ENCODE measurements around the gene CRB1.

The CRB1 gene

GRCh38 chr1:197304638-197305200 lies 36.7 kb downstream of the CRB1 start:
- no peak overlapping the region for H3K9ac ChIP-seq (ENCODE audit: low read length)
- no peaks in the 10 kb centered on the region for H3K9me3 ChIP-seq (ENCODE audit: control insufficient read depth, low read depth, low read length)
- no peaks in the 10 kb centered on the region for H3K36me3 ChIP-seq (ENCODE audit: control insufficient read depth, low read depth, low read length)
- no peaks in the 10 kb centered on the region for H3K4me1 ChIP-seq (ENCODE audit: control insufficient read depth, low read depth, low read length)
- no peaks in the 10 kb centered on the region for H3K27me3 ChIP-seq (ENCODE audit: control insufficient read depth, insufficient read depth, low read length)
- H3K27ac ChIP-seq (ENCODE audit: low read length), result no peak overlapping the region
- no peak overlapping the region for H3K4me3 ChIP-seq (ENCODE audit: low read length)

- Histone ChIP-seq H3K4me3 (ENCODE audit: low read length) (no peak overlapping the region), H3K27me3 (ENCODE audit: control insufficient read depth, insufficient read depth, low read length) (no peaks in the 10 kb centered on the region), H3K4me1 (ENCODE audit: control insufficient read depth, low read depth, low read length) (no peaks in the 10 kb centered on the region), H3K36me3 (ENCODE audit: control insufficient read depth, low read depth, low read length) (no peaks in the 10 kb centered on the region), H3K9ac (ENCODE audit: low read length) (no peak overlapping the region), H3K27ac (ENCODE audit: low read length) (no peak overlapping the region), H3K9me3 (ENCODE audit: control insufficient read depth, low read depth, low read length) (no peaks in the 10 kb centered on the region)
Observed at GRCh38 chr1:197305925-197306324, 37.9 kb downstream of the CRB1 start.

GRCh38 chr1:197306381-197307062 lies 38.5 kb downstream of the CRB1 start:
- H3K4me3 ChIP-seq (ENCODE audit: low read length), result no peak overlapping the region
- H3K9ac ChIP-seq (ENCODE audit: low read length), result no peak overlapping the region
- H3K4me1 ChIP-seq (ENCODE audit: control insufficient read depth, low read depth, low read length), result no peaks in the 10 kb centered on the region
- no peaks in the 10 kb centered on the region for H3K36me3 ChIP-seq (ENCODE audit: control insufficient read depth, low read depth, low read length)
- H3K9me3 ChIP-seq (ENCODE audit: control insufficient read depth, low read depth, low read length), result no peaks in the 10 kb centered on the region
- no peaks in the 10 kb centered on the region for H3K27me3 ChIP-seq (ENCODE audit: control insufficient read depth, insufficient read depth, low read length)
- no peak overlapping the region for H3K27ac ChIP-seq (ENCODE audit: low read length)

- H3K27ac ChIP-seq (ENCODE audit: low read length), result no peak overlapping the region
- H3K4me3 ChIP-seq (ENCODE audit: low read length), result no peak overlapping the region
Observed at GRCh38 chr1:197307136-197307535, 39.1 kb downstream of the CRB1 start.

GRCh38 chr1:197307551-197307950 lies 39.5 kb downstream of the CRB1 start:
- no peak overlapping the region for H3K9ac ChIP-seq (ENCODE audit: low read length)
- H3K36me3 ChIP-seq (ENCODE audit: control insufficient read depth, low read depth, low read length), result no peaks in the 10 kb centered on the region
- no peaks in the 10 kb centered on the region for H3K27me3 ChIP-seq (ENCODE audit: control insufficient read depth, insufficient read depth, low read length)
- H3K4me1 ChIP-seq (ENCODE audit: control insufficient read depth, low read depth, low read length), result no peaks in the 10 kb centered on the region
- no peak overlapping the region for H3K27ac ChIP-seq (ENCODE audit: low read length)
- no peaks in the 10 kb centered on the region for H3K9me3 ChIP-seq (ENCODE audit: control insufficient read depth, low read depth, low read length)
- no peak overlapping the region for H3K4me3 ChIP-seq (ENCODE audit: low read length)

More at GRCh38 chr1:197307136-197307535, 39.1 kb downstream of the CRB1 start:
- no peaks in the 10 kb centered on the region for H3K4me1 ChIP-seq (ENCODE audit: control insufficient read depth, low read depth, low read length)
- no peaks in the 10 kb centered on the region for H3K36me3 ChIP-seq (ENCODE audit: control insufficient read depth, low read depth, low read length)
- no peaks in the 10 kb centered on the region for H3K9me3 ChIP-seq (ENCODE audit: control insufficient read depth, low read depth, low read length)
- no peak overlapping the region for H3K9ac ChIP-seq (ENCODE audit: low read length)
- H3K27me3 ChIP-seq (ENCODE audit: control insufficient read depth, insufficient read depth, low read length), result no peaks in the 10 kb centered on the region

- no peak overlapping the region for H3K4me3 ChIP-seq (ENCODE audit: low read length)
Observed at GRCh38 chr1:197311081-197311480, 43.0 kb downstream of the CRB1 start.

GRCh38 chr1:197312163-197312562 lies 44.1 kb downstream of the CRB1 start:
- Histone ChIP-seq H3K9ac (ENCODE audit: low read length) (no peak overlapping the region), H3K4me3 (ENCODE audit: low read length) (no peak overlapping the region), H3K27ac (ENCODE audit: low read length) (no peak overlapping the region), H3K4me1 (ENCODE audit: control insufficient read depth, low read depth, low read length) (no peaks in the 10 kb centered on the region), H3K9me3 (ENCODE audit: control insufficient read depth, low read depth, low read length) (no peaks in the 10 kb centered on the region), H3K36me3 (ENCODE audit: control insufficient read depth, low read depth, low read length) (no peaks in the 10 kb centered on the region), H3K27me3 (ENCODE audit: control insufficient read depth, insufficient read depth, low read length) (no peaks in the 10 kb centered on the region)

More at GRCh38 chr1:197311081-197311480, 43.0 kb downstream of the CRB1 start:
- H3K9me3 ChIP-seq (ENCODE audit: control insufficient read depth, low read depth, low read length), result no peaks in the 10 kb centered on the region
- H3K27me3 ChIP-seq (ENCODE audit: control insufficient read depth, insufficient read depth, low read length), result no peaks in the 10 kb centered on the region
- no peaks in the 10 kb centered on the region for H3K4me1 ChIP-seq (ENCODE audit: control insufficient read depth, low read depth, low read length)
- no peak overlapping the region for H3K27ac ChIP-seq (ENCODE audit: low read length)
- no peak overlapping the region for H3K9ac ChIP-seq (ENCODE audit: low read length)
- H3K36me3 ChIP-seq (ENCODE audit: control insufficient read depth, low read depth, low read length), result no peaks in the 10 kb centered on the region

GRCh38 chr1:197313713-197314112 lies 45.7 kb downstream of the CRB1 start:
- H3K27ac ChIP-seq (ENCODE audit: low read length), result no peak overlapping the region
- no peaks in the 10 kb centered on the region for H3K27me3 ChIP-seq (ENCODE audit: control insufficient read depth, insufficient read depth, low read length)
- H3K9me3 ChIP-seq (ENCODE audit: control insufficient read depth, low read depth, low read length), result no peaks in the 10 kb centered on the region
- H3K36me3 ChIP-seq (ENCODE audit: control insufficient read depth, low read depth, low read length), result no peaks in the 10 kb centered on the region
- no peaks in the 10 kb centered on the region for H3K4me1 ChIP-seq (ENCODE audit: control insufficient read depth, low read depth, low read length)
- no peak overlapping the region for H3K4me3 ChIP-seq (ENCODE audit: low read length)
- no peak overlapping the region for H3K9ac ChIP-seq (ENCODE audit: low read length)

GRCh38 chr1:197314682-197315081 lies 46.6 kb downstream of the CRB1 start:
- H3K36me3 ChIP-seq (ENCODE audit: control insufficient read depth, low read depth, low read length), result no peaks in the 10 kb centered on the region
- H3K27me3 ChIP-seq (ENCODE audit: control insufficient read depth, insufficient read depth, low read length), result no peaks in the 10 kb centered on the region
- H3K9me3 ChIP-seq (ENCODE audit: control insufficient read depth, low read depth, low read length), result no peaks in the 10 kb centered on the region
- no peak overlapping the region for H3K27ac ChIP-seq (ENCODE audit: low read length)
- H3K4me3 ChIP-seq (ENCODE audit: low read length), result no peak overlapping the region
- no peaks in the 10 kb centered on the region for H3K4me1 ChIP-seq (ENCODE audit: control insufficient read depth, low read depth, low read length)
- no peak overlapping the region for H3K9ac ChIP-seq (ENCODE audit: low read length)

- Histone ChIP-seq H3K9ac (ENCODE audit: low read length) (no peak overlapping the region), H3K4me1 (ENCODE audit: control insufficient read depth, low read depth, low read length) (no peaks in the 10 kb centered on the region), H3K27ac (ENCODE audit: low read length) (no peak overlapping the region), H3K9me3 (ENCODE audit: control insufficient read depth, low read depth, low read length) (no peaks in the 10 kb centered on the region), H3K36me3 (ENCODE audit: control insufficient read depth, low read depth, low read length) (no peaks in the 10 kb centered on the region), H3K4me3 (ENCODE audit: low read length) (no peak overlapping the region), H3K27me3 (ENCODE audit: control insufficient read depth, insufficient read depth, low read length) (no peaks in the 10 kb centered on the region)
Observed at GRCh38 chr1:197319631-197320030, 51.6 kb downstream of the CRB1 start.

- Histone ChIP-seq H3K27ac (ENCODE audit: low read length) (no peak overlapping the region), H3K4me3 (ENCODE audit: low read length) (no peak overlapping the region), H3K9me3 (ENCODE audit: control insufficient read depth, low read depth, low read length) (no peaks in the 10 kb centered on the region), H3K9ac (ENCODE audit: low read length) (no peak overlapping the region), H3K4me1 (ENCODE audit: control insufficient read depth, low read depth, low read length) (no peaks in the 10 kb centered on the region), H3K27me3 (ENCODE audit: control insufficient read depth, insufficient read depth, low read length) (no peaks in the 10 kb centered on the region), H3K36me3 (ENCODE audit: control insufficient read depth, low read depth, low read length) (no peaks in the 10 kb centered on the region)
Observed at GRCh38 chr1:197320991-197321531, 53.0 kb downstream of the CRB1 start.

GRCh38 chr1:197321811-197322210 lies 53.8 kb downstream of the CRB1 start:
- H3K36me3 ChIP-seq (ENCODE audit: control insufficient read depth, low read depth, low read length), result no peaks in the 10 kb centered on the region
- no peak overlapping the region for H3K27ac ChIP-seq (ENCODE audit: low read length)
- H3K4me1 ChIP-seq (ENCODE audit: control insufficient read depth, low read depth, low read length), result no peaks in the 10 kb centered on the region
- H3K4me3 ChIP-seq (ENCODE audit: low read length), result no peak overlapping the region
- H3K9me3 ChIP-seq (ENCODE audit: control insufficient read depth, low read depth, low read length), result no peaks in the 10 kb centered on the region
- H3K27me3 ChIP-seq (ENCODE audit: control insufficient read depth, insufficient read depth, low read length), result no peaks in the 10 kb centered on the region
- H3K9ac ChIP-seq (ENCODE audit: low read length), result no peak overlapping the region

All from iPS-18a (cell line).